ENCODE results near the gene PGM2L1. TPM values are rescaled to one million over a fixed set of nuclear protein-coding genes. Genes with fewer than 3 reads are reported as not detected.

PGM2L1 gene
- total RNA-seq, 1 experiment from 2014 or later: 7.8 TPM

DNA sequence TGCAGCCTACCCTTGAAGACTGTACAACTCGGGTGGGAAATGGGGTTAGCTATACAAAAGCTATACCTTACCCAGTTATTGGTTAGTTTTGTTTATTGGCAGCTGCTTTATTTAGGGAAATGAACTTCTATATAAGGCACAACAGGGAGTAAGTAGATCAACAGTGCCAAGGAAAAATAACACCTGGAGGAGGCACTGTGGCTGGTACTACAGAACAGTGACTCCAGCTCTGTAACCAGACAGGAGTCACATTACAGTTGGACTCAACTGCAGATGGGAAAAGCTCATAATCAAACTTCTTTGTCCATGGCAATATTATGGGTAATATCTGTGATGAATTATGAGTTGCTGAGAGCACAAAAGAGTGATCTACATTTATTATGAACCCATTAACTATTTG lies 100.7 kb downstream of the PGM2L1 start:
- CTCF ChIA-PET: no interaction called here

DNA sequence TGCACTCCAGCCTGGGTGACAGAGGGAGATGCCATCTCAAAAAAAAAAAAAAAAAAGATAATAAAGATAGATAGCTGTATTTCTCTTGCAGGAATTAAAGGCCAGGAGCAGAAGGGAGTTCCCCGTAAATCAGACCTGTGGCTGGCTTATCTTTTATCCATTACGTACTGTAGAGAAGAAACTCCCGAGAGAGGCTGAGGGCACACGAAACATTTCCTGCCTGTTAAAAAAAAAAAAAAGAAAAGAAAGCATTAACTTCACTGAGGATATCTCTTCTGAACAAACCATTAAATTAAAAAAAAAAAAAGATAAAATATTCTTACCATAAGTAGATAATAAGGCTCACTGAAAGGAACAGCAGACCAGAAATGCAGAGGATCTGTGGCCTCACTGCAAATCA lies 109.3 kb downstream of the PGM2L1 start:
- H3K36me3 ChIP-seq (ENCODE audit: low read depth): no peaks in the 10 kb centered on the region
- ChIA-PET POLR2A (ENCODE audit: unreplicated experiment) (no interaction called here), CTCF (no interaction called here)
- TF ChIP-seq EZH2 (IDR thresholded peaks at IDR 0.05; ENCODE audit: low read depth): no peak
- no peak for TF ChIP-seq CTCF (conservative IDR thresholded peaks at IDR 0.05)
- H2AFZ ChIP-seq: no peak overlapping the region
- no peaks in the 10 kb centered on the region for H3K27me3 ChIP-seq (ENCODE audit: insufficient read depth, low read depth)
- no peak overlapping the region for H3K4me2 ChIP-seq
- H3K4me1 ChIP-seq (replicated peaks; ENCODE audit: insufficient read depth): peaks cover 23% of the 10 kb centered on the region
- no peaks in the 10 kb centered on the region for H4K20me1 ChIP-seq (ENCODE audit: insufficient read depth)
- peak in 1 of 2 experiments; percentile 12 for DNase-seq
- H3K9me2 ChIP-seq (ENCODE audit: insufficient read depth): no peaks in the 10 kb centered on the region
- H3K27ac ChIP-seq: peak overlapping the region; percentile 73
- no peaks in the 10 kb centered on the region for H3K79me2 ChIP-seq (ENCODE audit: low read depth)
- BruUV-seq (replicated peaks): no TSS peak
- peaks cover under 1% of the 10 kb centered on the region; the same call in 1 of the 2 replicates for H3K9me3 ChIP-seq (ENCODE audit: insufficient read depth, low read depth)
- no peak overlapping the region for H3K4me3 ChIP-seq
- H3F3A ChIP-seq (ENCODE audit: insufficient read depth, low read depth): peaks cover 10% of the 10 kb centered on the region; the same call in 1 of the 2 replicates
- intact Hi-C loops (cut with micrococcal nuclease; ENCODE audit: unreplicated experiment): no loop called here

More for the DNA sequence above, 100.7 kb downstream of the PGM2L1 start:
- Histone ChIP-seq H3F3A (ENCODE audit: insufficient read depth, low read depth) (no peaks in the 10 kb centered on the region), H3K9me3 (ENCODE audit: insufficient read depth, low read depth) (peaks cover 8% of the 10 kb centered on the region; the same call in 1 of the 2 replicates), H3K4me3 (no peak overlapping the region), H4K20me1 (ENCODE audit: insufficient read depth) (no peaks in the 10 kb centered on the region), H3K27ac (no peak overlapping the region), H3K27me3 (ENCODE audit: insufficient read depth, low read depth) (no peaks in the 10 kb centered on the region), H3K4me1 (replicated peaks; ENCODE audit: insufficient read depth) (no peaks in the 10 kb centered on the region), H3K4me2 (no peak overlapping the region), H3K79me2 (ENCODE audit: low read depth) (no peaks in the 10 kb centered on the region), H2AFZ (no peak overlapping the region), H3K9me2 (ENCODE audit: insufficient read depth) (peaks cover 6% of the 10 kb centered on the region; the same call in 1 of the 2 replicates), H3K36me3 (ENCODE audit: low read depth) (no peaks in the 10 kb centered on the region)
- no peak for TF ChIP-seq CTCF (conservative IDR thresholded peaks at IDR 0.05)
- no peak for TF ChIP-seq EZH2 (IDR thresholded peaks at IDR 0.05; ENCODE audit: low read depth)
- no peak for DNase-seq
- POLR2A ChIA-PET (ENCODE audit: unreplicated experiment): no interaction called here
- intact Hi-C loops (cut with micrococcal nuclease; ENCODE audit: unreplicated experiment): no loop called here
- no TSS peak for BruUV-seq (replicated peaks)

- H3K9me3 ChIP-seq (ENCODE audit: insufficient read depth, low read depth): no peaks in the 10 kb centered on the region
- H3K4me2 ChIP-seq: peak overlapping the region; percentile 42
- no peak overlapping the region for H3K4me3 ChIP-seq
- no peaks in the 10 kb centered on the region for H3K27me3 ChIP-seq (ENCODE audit: insufficient read depth, low read depth)
- BruUV-seq (replicated peaks): no TSS peak
- peak overlapping the region; percentile 73 for H3K27ac ChIP-seq
- peak overlapping the region; percentile 29 for H2AFZ ChIP-seq
- no peaks in the 10 kb centered on the region for H4K20me1 ChIP-seq (ENCODE audit: insufficient read depth)
- ChIA-PET CTCF (no interaction called here), POLR2A (ENCODE audit: unreplicated experiment) (no interaction called here)
- DNase-seq: peak; percentile 32 to 75
- no peaks in the 10 kb centered on the region for H3K79me2 ChIP-seq (ENCODE audit: low read depth)
- H3K4me1 ChIP-seq (replicated peaks; ENCODE audit: insufficient read depth): peaks cover 28% of the 10 kb centered on the region
- no peaks in the 10 kb centered on the region for H3K9me2 ChIP-seq (ENCODE audit: insufficient read depth)
- H3F3A ChIP-seq (ENCODE audit: insufficient read depth, low read depth): peaks cover 10% of the 10 kb centered on the region; the same call in 1 of the 2 replicates
- TF ChIP-seq CTCF (conservative IDR thresholded peaks at IDR 0.05) (no peak), EZH2 (IDR thresholded peaks at IDR 0.05; ENCODE audit: low read depth) (no peak)
- no peaks in the 10 kb centered on the region for H3K36me3 ChIP-seq (ENCODE audit: low read depth)
- intact Hi-C loops (cut with micrococcal nuclease; ENCODE audit: unreplicated experiment): no loop called here
These were observed 110.1 kb downstream of the PGM2L1 start for GRCh38 chr11:74288161-74288560.
